ENCODE results near the gene NRXN3. TPM values are rescaled to one million over a fixed set of nuclear protein-coding genes. Genes with fewer than 3 reads are reported as not detected.

NRXN3 gene
- total RNA-seq, 1 experiment from 2014 or later, result not detected

DNA sequence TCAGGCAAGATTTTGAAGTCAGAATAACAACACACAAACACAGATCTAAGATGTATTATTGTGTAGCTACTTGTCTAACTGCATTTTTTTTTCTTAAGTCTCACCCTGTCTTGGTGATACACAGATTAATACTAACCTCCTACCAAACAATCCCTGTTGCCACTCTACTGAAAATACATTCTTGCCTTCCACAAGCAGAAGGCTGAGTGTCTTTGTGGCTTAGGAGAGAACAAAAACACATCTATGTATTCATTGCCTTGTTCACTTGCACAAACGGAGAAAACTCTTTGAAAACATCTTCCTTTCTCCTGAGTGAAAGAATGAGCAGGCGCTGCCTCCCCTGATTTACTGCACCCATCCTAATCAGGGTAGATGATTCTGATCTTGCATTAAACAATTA lies 1398.9 kb downstream of the NRXN3 start:
- DNase-seq, result no peak
- Histone ChIP-seq H4K20me1 (ENCODE audit: insufficient read depth) (no peaks in the 10 kb centered on the region), H3K36me3 (ENCODE audit: low read depth) (no peaks in the 10 kb centered on the region), H2AFZ (no peak overlapping the region), H3K9me2 (ENCODE audit: insufficient read depth) (no peaks in the 10 kb centered on the region), H3K27ac (no peak overlapping the region), H3F3A (ENCODE audit: insufficient read depth, low read depth) (no peaks in the 10 kb centered on the region), H3K4me1 (replicated peaks; ENCODE audit: insufficient read depth) (no peaks in the 10 kb centered on the region), H3K79me2 (ENCODE audit: low read depth) (no peaks in the 10 kb centered on the region), H3K27me3 (ENCODE audit: insufficient read depth, low read depth) (peaks cover 17% of the 10 kb centered on the region), H3K4me2 (no peak overlapping the region), H3K4me3 (no peak overlapping the region), H3K9me3 (ENCODE audit: insufficient read depth, low read depth) (no peaks in the 10 kb centered on the region)
- CTCF ChIA-PET, result no interaction called here
- no peak for TF ChIP-seq EZH2 (IDR thresholded peaks at IDR 0.05; ENCODE audit: low read depth)
- TF ChIP-seq, protein P1, sequence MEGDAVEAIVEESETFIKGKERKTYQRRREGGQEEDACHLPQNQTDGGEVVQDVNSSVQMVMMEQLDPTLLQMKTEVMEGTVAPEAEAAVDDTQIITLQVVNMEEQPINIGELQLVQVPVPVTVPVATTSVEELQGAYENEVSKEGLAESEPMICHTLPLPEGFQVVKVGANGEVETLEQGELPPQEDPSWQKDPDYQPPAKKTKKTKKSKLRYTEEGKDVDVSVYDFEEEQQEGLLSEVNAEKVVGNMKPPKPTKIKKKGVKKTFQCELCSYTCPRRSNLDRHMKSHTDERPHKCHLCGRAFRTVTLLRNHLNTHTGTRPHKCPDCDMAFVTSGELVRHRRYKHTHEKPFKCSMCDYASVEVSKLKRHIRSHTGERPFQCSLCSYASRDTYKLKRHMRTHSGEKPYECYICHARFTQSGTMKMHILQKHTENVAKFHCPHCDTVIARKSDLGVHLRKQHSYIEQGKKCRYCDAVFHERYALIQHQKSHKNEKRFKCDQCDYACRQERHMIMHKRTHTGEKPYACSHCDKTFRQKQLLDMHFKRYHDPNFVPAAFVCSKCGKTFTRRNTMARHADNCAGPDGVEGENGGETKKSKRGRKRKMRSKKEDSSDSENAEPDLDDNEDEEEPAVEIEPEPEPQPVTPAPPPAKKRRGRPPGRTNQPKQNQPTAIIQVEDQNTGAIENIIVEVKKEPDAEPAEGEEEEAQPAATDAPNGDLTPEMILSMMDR (conservative IDR thresholded peaks at IDR 0.05), result no peak
- intact Hi-C loops (cut with micrococcal nuclease; ENCODE audit: unreplicated experiment), result no loop called here
- no TSS peak for BruUV-seq (replicated peaks)
- POLR2A ChIA-PET (ENCODE audit: unreplicated experiment), result no interaction called here

DNA sequence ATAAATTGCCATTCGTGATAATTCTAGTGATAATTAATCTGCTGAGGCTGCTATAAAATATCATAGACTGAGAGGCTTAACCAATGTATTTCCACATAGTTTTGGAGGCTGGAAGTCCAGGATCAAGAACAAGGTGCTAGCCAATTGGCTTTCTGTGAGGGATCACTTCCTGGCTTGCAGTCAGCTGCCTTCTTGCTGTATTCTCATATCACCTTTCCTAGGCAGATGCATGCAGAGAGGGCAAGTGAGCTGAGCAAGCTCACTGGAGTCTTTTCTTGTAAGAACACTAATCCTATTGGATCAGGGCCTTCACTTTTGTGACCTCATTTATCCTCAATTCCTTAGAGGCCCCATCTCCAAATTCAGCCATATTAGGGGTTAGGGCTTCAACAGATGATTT lies 1400.5 kb downstream of the NRXN3 start:
- no peak for TF ChIP-seq EZH2 (IDR thresholded peaks at IDR 0.05; ENCODE audit: low read depth)
- TF ChIP-seq, protein P1 (conservative IDR thresholded peaks at IDR 0.05), result no peak
- peaks cover 17% of the 10 kb centered on the region for H3K27me3 ChIP-seq (ENCODE audit: insufficient read depth, low read depth)
- no peaks in the 10 kb centered on the region for H4K20me1 ChIP-seq (ENCODE audit: insufficient read depth)
- ChIA-PET POLR2A (ENCODE audit: unreplicated experiment) (no interaction called here), CTCF (no interaction called here)
- no peaks in the 10 kb centered on the region for H3K79me2 ChIP-seq (ENCODE audit: low read depth)
- intact Hi-C loops (cut with micrococcal nuclease; ENCODE audit: unreplicated experiment), result no loop called here
- no peak overlapping the region for H2AFZ ChIP-seq
- H3F3A ChIP-seq (ENCODE audit: insufficient read depth, low read depth), result no peaks in the 10 kb centered on the region
- H3K27ac ChIP-seq, result no peak overlapping the region
- H3K9me3 ChIP-seq (ENCODE audit: insufficient read depth, low read depth), result no peaks in the 10 kb centered on the region
- no peak overlapping the region for H3K4me2 ChIP-seq
- BruUV-seq (replicated peaks), result no TSS peak
- H3K4me1 ChIP-seq (replicated peaks; ENCODE audit: insufficient read depth), result no peaks in the 10 kb centered on the region
- H3K9me2 ChIP-seq (ENCODE audit: insufficient read depth), result no peaks in the 10 kb centered on the region
- H3K36me3 ChIP-seq (ENCODE audit: low read depth), result no peaks in the 10 kb centered on the region
- no peak overlapping the region for H3K4me3 ChIP-seq
- DNase-seq, result no peak

DNA sequence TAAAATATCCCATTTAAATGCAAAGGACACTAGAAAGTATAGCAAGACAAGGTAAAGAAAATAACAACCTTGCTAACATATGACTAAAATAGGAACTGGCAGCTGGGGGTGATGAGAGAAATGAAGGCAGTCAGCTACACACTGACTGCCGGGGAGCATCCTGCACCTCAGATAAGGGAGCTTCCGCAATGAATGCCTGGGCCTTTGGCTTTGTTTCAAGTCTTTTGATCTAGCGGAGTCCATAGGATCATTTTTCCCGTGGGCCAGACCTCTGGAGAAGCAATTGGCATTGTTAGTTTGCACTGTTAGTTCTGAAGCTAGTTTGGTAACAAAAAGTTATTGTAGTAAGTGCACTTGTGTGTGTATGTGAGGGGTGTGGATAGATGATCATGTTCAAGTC lies 1401.2 kb downstream of the NRXN3 start:
- TF ChIP-seq, protein P1 (conservative IDR thresholded peaks at IDR 0.05), result no peak
- no peak for TF ChIP-seq EZH2 (IDR thresholded peaks at IDR 0.05; ENCODE audit: low read depth)
- intact Hi-C loops (cut with micrococcal nuclease; ENCODE audit: unreplicated experiment), result no loop called here
- no TSS peak for BruUV-seq (replicated peaks)

More for the DNA sequence above, 1401.2 kb downstream of the NRXN3 start:
- Histone ChIP-seq H4K20me1 (ENCODE audit: insufficient read depth) (no peaks in the 10 kb centered on the region), H3F3A (ENCODE audit: insufficient read depth, low read depth) (no peaks in the 10 kb centered on the region), H3K27me3 (ENCODE audit: insufficient read depth, low read depth) (peaks cover 17% of the 10 kb centered on the region), H3K4me2 (no peak overlapping the region), H3K36me3 (ENCODE audit: low read depth) (no peaks in the 10 kb centered on the region), H3K4me3 (no peak overlapping the region), H3K9me3 (ENCODE audit: insufficient read depth, low read depth) (no peaks in the 10 kb centered on the region), H2AFZ (no peak overlapping the region), H3K9me2 (ENCODE audit: insufficient read depth) (no peaks in the 10 kb centered on the region), H3K4me1 (replicated peaks; ENCODE audit: insufficient read depth) (no peaks in the 10 kb centered on the region), H3K79me2 (ENCODE audit: low read depth) (no peaks in the 10 kb centered on the region), H3K27ac (no peak overlapping the region)
- ChIA-PET CTCF (no interaction called here), POLR2A (ENCODE audit: unreplicated experiment) (no interaction called here)
- no peak for DNase-seq

Data from PC-9 (cell line).